ENCODE measurements around the gene MAGEB16.

Gene MAGEB16

DNA sequence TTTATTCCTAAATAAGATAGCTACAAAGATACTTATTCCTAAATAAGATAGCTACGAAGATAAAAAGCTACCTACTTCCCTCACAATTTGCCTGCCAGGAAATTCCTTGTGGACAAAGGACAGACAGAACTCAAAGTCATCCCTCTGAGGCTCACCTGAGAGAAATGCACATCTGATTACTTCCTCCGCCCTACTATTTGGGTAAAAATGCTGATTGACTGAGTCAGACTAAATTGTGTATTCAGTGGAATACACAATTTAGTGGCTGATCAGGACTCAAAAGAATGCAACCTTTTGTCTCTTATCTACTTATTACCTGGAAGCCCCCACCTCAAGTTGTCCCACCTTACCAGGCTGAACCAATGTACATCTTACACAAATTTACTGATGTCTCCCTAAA, 10.3 kb upstream of the MAGEB16 start:
- Histone ChIP-seq H3K4me2 (ENCODE audit: low read length, poor library complexity, severe bottlenecking) (no peak overlapping the region), H3K18ac (ENCODE audit: low read depth in 1 of 2, low read length in 2 of 2) (no peak overlapping the region), H3K4ac (ENCODE audit: low read depth in 1 of 2, low read length in 2 of 2) (no peak overlapping the region), H3K4me3 (ENCODE audit: insufficient read depth in 1 of 2, low read depth in 1 of 2, low read length in 2 of 2) (no peak overlapping the region), H3K23ac (ENCODE audit: low read length in 2 of 2) (no peak overlapping the region), H2BK5ac (ENCODE audit: low read depth, low read length, poor library complexity, severe bottlenecking) (no peak overlapping the region), H3K14ac (ENCODE audit: low read length in 2 of 2) (no peak overlapping the region), H2BK15ac (ENCODE audit: low read depth, poor library complexity, severe bottlenecking) (no peak overlapping the region), H4K8ac (ENCODE audit: low read length) (no peak overlapping the region), H2BK120ac (ENCODE audit: low read depth, low read length) (no peak overlapping the region), H3K4me1 (ENCODE audit: control insufficient read depth, insufficient read depth, low read depth, low read length) (no peaks in the 10 kb centered on the region), H3K27ac (ENCODE audit: low read length, poor library complexity, severe bottlenecking) (no peak overlapping the region), H2AK5ac (ENCODE audit: low read length, severe bottlenecking) (no peak overlapping the region), H3K79me1 (replicated peaks; ENCODE audit: low read length, poor library complexity, severe bottlenecking) (no peaks in the 10 kb centered on the region), H2BK12ac (ENCODE audit: low read length in 2 of 2) (no peak overlapping the region), H4K91ac (ENCODE audit: low read length) (no peak overlapping the region), H2AFZ (ENCODE audit: low read depth, low read length) (no peak overlapping the region), H3K9me3 (ENCODE audit: control insufficient read depth, low read length) (no peaks in the 10 kb centered on the region), H3K27me3 (ENCODE audit: control insufficient read depth in 1 of 2, insufficient read depth in 1 of 2, low read length in 2 of 2) (no peaks in the 10 kb centered on the region), H3K36me3 (ENCODE audit: control insufficient read depth in 1 of 2, insufficient read depth in 2 of 2, low read depth in 1 of 2, low read length in 2 of 2) (no peaks in the 10 kb centered on the region), H3K9ac (ENCODE audit: low read length) (no peak overlapping the region)
- 83% methylated on average over 1 of the region's 2 CpGs for WGBS
- no peak for DNase-seq

DNA sequence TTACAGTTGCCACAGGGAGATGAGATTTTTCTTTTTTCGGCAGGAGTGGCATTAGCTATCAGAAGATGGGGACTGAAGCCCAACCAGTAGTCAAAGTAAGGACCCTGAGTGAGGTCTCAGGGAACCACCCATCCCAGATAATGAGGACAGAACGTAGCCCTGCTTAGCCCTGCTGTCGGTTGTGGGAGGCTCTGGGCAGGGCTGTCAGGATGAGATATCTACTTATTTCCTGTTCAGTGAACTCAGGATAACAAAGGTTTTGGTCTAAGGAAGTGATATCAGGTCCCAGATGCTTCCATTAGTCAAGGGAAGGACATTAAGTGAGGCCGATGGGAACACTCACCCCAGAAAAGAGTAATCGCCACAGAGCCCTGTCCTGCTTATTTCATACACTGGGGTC, 2.3 kb downstream of the MAGEB16 start:
- Histone ChIP-seq H3K4me3 (ENCODE audit: insufficient read depth in 1 of 2, low read depth in 1 of 2, low read length in 2 of 2) (no peak overlapping the region), H4K91ac (ENCODE audit: low read length) (no peak overlapping the region), H2BK12ac (ENCODE audit: low read length in 2 of 2) (no peak overlapping the region), H2AFZ (ENCODE audit: low read depth, low read length) (no peak overlapping the region), H2BK120ac (ENCODE audit: low read depth, low read length) (no peak overlapping the region), H3K9ac (ENCODE audit: low read length) (no peak overlapping the region), H3K4me1 (ENCODE audit: control insufficient read depth, insufficient read depth, low read depth, low read length) (no peaks in the 10 kb centered on the region), H2AK5ac (ENCODE audit: low read length, severe bottlenecking) (no peak overlapping the region), H3K79me1 (replicated peaks; ENCODE audit: low read length, poor library complexity, severe bottlenecking) (no peaks in the 10 kb centered on the region), H4K8ac (ENCODE audit: low read length) (no peak overlapping the region), H2BK5ac (ENCODE audit: low read depth, low read length, poor library complexity, severe bottlenecking) (no peak overlapping the region), H3K4ac (ENCODE audit: low read depth in 1 of 2, low read length in 2 of 2) (no peak overlapping the region), H3K36me3 (ENCODE audit: control insufficient read depth in 1 of 2, insufficient read depth in 2 of 2, low read depth in 1 of 2, low read length in 2 of 2) (no peaks in the 10 kb centered on the region), H3K27ac (ENCODE audit: low read length, poor library complexity, severe bottlenecking) (no peak overlapping the region), H3K18ac (ENCODE audit: low read depth in 1 of 2, low read length in 2 of 2) (no peak overlapping the region), H3K14ac (ENCODE audit: low read length in 2 of 2) (no peak overlapping the region), H3K9me3 (ENCODE audit: control insufficient read depth, low read length) (no peaks in the 10 kb centered on the region), H3K4me2 (ENCODE audit: low read length, poor library complexity, severe bottlenecking) (no peak overlapping the region), H3K27me3 (ENCODE audit: control insufficient read depth in 1 of 2, insufficient read depth in 1 of 2, low read length in 2 of 2) (no peaks in the 10 kb centered on the region), H3K23ac (ENCODE audit: low read length in 2 of 2) (no peak overlapping the region), H2BK15ac (ENCODE audit: low read depth, poor library complexity, severe bottlenecking) (no peak overlapping the region)
- WGBS: 91% methylated on average over 5 of the region's 5 CpGs
- no peak for DNase-seq

DNA sequence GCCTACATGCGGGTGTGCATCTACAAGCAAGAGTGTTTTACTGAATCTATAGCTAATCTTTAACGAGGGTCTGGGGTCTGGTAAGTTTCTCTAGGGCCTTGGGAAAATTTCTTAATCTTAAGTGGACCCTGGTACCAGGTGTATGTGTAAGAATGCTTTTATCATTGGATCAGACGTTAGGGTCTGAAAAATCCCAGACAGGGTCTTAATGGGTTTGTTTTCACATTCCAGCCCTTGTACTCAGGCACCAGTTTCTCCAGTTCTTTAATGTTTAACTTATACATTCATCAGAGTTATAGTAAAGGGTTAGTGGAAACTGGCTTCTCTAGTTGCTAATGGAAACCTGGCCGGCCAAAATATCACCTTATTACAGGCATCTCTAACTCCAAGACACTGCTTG, 11.6 kb downstream of the MAGEB16 start:
- Histone ChIP-seq H3K4me3 (ENCODE audit: insufficient read depth in 1 of 2, low read depth in 1 of 2, low read length in 2 of 2) (no peak overlapping the region), H3K79me1 (replicated peaks; ENCODE audit: low read length, poor library complexity, severe bottlenecking) (no peaks in the 10 kb centered on the region), H3K9me3 (ENCODE audit: control insufficient read depth, low read length) (no peaks in the 10 kb centered on the region), H2BK5ac (ENCODE audit: low read depth, low read length, poor library complexity, severe bottlenecking) (no peak overlapping the region), H3K9ac (ENCODE audit: low read length) (no peak overlapping the region), H3K4me2 (ENCODE audit: low read length, poor library complexity, severe bottlenecking) (no peak overlapping the region), H2BK120ac (ENCODE audit: low read depth, low read length) (no peak overlapping the region), H3K36me3 (ENCODE audit: control insufficient read depth in 1 of 2, insufficient read depth in 2 of 2, low read depth in 1 of 2, low read length in 2 of 2) (no peaks in the 10 kb centered on the region), H3K27me3 (ENCODE audit: control insufficient read depth in 1 of 2, insufficient read depth in 1 of 2, low read length in 2 of 2) (no peaks in the 10 kb centered on the region), H3K14ac (ENCODE audit: low read length in 2 of 2) (no peak overlapping the region), H3K23ac (ENCODE audit: low read length in 2 of 2) (no peak overlapping the region), H3K18ac (ENCODE audit: low read depth in 1 of 2, low read length in 2 of 2) (no peak overlapping the region), H2AFZ (ENCODE audit: low read depth, low read length) (no peak overlapping the region), H3K4ac (ENCODE audit: low read depth in 1 of 2, low read length in 2 of 2) (no peak overlapping the region), H2BK15ac (ENCODE audit: low read depth, poor library complexity, severe bottlenecking) (no peak overlapping the region), H4K8ac (ENCODE audit: low read length) (no peak overlapping the region), H3K27ac (ENCODE audit: low read length, poor library complexity, severe bottlenecking) (peak overlapping the region; percentile 56), H3K4me1 (ENCODE audit: control insufficient read depth, insufficient read depth, low read depth, low read length) (no peaks in the 10 kb centered on the region), H4K91ac (ENCODE audit: low read length) (no peak overlapping the region), H2BK12ac (ENCODE audit: low read length in 2 of 2) (no peak overlapping the region), H2AK5ac (ENCODE audit: low read length, severe bottlenecking) (no peak overlapping the region)
- WGBS: 53% methylated on average over 2 of the region's 4 CpGs
- no peak for DNase-seq

DNA sequence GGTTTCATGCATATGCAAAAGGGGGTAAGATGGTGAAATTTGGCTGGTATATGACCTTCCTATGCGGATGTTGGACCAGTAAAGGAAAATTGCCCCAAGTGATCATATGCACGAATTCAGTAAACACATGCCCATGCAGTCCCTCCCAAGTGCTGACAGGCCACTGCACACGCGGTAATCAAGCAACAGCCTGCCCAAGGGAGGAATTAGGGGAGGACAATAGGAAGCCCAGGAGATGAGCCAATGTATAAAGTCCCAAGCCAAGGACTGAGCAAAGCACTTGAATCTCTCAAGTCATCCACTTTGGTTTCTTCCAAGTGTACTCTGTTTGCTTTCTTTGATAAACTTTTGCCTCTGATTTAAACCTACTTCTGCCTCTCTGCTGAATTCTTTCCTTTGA, 21.1 kb downstream of the MAGEB16 start:
- Histone ChIP-seq H2BK15ac (ENCODE audit: low read depth, poor library complexity, severe bottlenecking) (no peak overlapping the region), H2BK120ac (ENCODE audit: low read depth, low read length) (no peak overlapping the region), H2AK5ac (ENCODE audit: low read length, severe bottlenecking) (no peak overlapping the region), H3K36me3 (ENCODE audit: control insufficient read depth in 1 of 2, insufficient read depth in 2 of 2, low read depth in 1 of 2, low read length in 2 of 2) (no peaks in the 10 kb centered on the region), H3K23ac (ENCODE audit: low read length in 2 of 2) (no peak overlapping the region), H3K9ac (ENCODE audit: low read length) (no peak overlapping the region), H2AFZ (ENCODE audit: low read depth, low read length) (no peak overlapping the region), H2BK12ac (ENCODE audit: low read length in 2 of 2) (no peak overlapping the region), H3K9me3 (ENCODE audit: control insufficient read depth, low read length) (no peaks in the 10 kb centered on the region), H3K14ac (ENCODE audit: low read length in 2 of 2) (no peak overlapping the region), H3K4me3 (ENCODE audit: insufficient read depth in 1 of 2, low read depth in 1 of 2, low read length in 2 of 2) (no peak overlapping the region), H3K79me1 (replicated peaks; ENCODE audit: low read length, poor library complexity, severe bottlenecking) (no peaks in the 10 kb centered on the region), H3K18ac (ENCODE audit: low read depth in 1 of 2, low read length in 2 of 2) (no peak overlapping the region), H3K27me3 (ENCODE audit: control insufficient read depth in 1 of 2, insufficient read depth in 1 of 2, low read length in 2 of 2) (no peaks in the 10 kb centered on the region), H3K4me2 (ENCODE audit: low read length, poor library complexity, severe bottlenecking) (no peak overlapping the region), H3K4ac (ENCODE audit: low read depth in 1 of 2, low read length in 2 of 2) (no peak overlapping the region), H3K4me1 (ENCODE audit: control insufficient read depth, insufficient read depth, low read depth, low read length) (no peaks in the 10 kb centered on the region), H4K8ac (ENCODE audit: low read length) (no peak overlapping the region), H4K91ac (ENCODE audit: low read length) (no peak overlapping the region), H2BK5ac (ENCODE audit: low read depth, low read length, poor library complexity, severe bottlenecking) (no peak overlapping the region), H3K27ac (ENCODE audit: low read length, poor library complexity, severe bottlenecking) (no peak overlapping the region)
- DNase-seq: no peak
- WGBS: 96% methylated on average over 4 of the region's 4 CpGs

Measured in mesenchymal stem cell (in vitro differentiated cells and primary cell).